NCI-H2227 (cell line): Measurements from ENCODE around the gene MMP17.
"Not testable (repeated sequence)": the region's sequence is repeated elsewhere in the genome, so short reads cannot be mapped to it uniquely, and the experiment has no call there.

Source experiments
- DNase-seq: peaks from one replicate; lab custom pipeline; 2025; ENCODE audit not compliant: unreplicated experiment; lab: John Stamatoyannopoulos, UW

Gene MMP17

GRCh38 chr12:131862994-131863710 lies 35.0 kb downstream of the MMP17 start:
- DNase-seq = no peak

- DNase-seq = peak; percentile 32
These were observed 35.7 kb downstream of the MMP17 start for GRCh38 chr12:131863711-131864396.

GRCh38 chr12:131864469-131864868 lies 36.3 kb downstream of the MMP17 start:
- no peak for DNase-seq

GRCh38 chr12:131865180-131865875 lies 37.1 kb downstream of the MMP17 start:
- no peak for DNase-seq

GRCh38 chr12:131867471-131867870 lies 39.3 kb downstream of the MMP17 start:
- DNase-seq = no peak

- no peak for DNase-seq
These were observed 39.9 kb downstream of the MMP17 start for GRCh38 chr12:131867891-131868675.

GRCh38 chr12:131869871-131870418 lies 41.8 kb downstream of the MMP17 start:
- DNase-seq = no peak

GRCh38 chr12:131871677-131872076 lies 43.5 kb downstream of the MMP17 start:
- DNase-seq = no peak

- no peak for DNase-seq
These were observed 44.2 kb downstream of the MMP17 start for GRCh38 chr12:131872154-131873051.

- no peak for DNase-seq
These were observed 45.1 kb downstream of the MMP17 start for GRCh38 chr12:131873293-131873692.

- not testable (repeated sequence) for DNase-seq
These were observed 46.8 kb downstream of the MMP17 start for GRCh38 chr12:131874972-131875371.

- not testable (repeated sequence) for DNase-seq
These were observed 49.0 kb downstream of the MMP17 start for GRCh38 chr12:131877216-131877615.

GRCh38 chr12:131878436-131878835 lies 50.2 kb downstream of the MMP17 start:
- peak; percentile 24 for DNase-seq

- DNase-seq = no peak
These were observed 54.8 kb downstream of the MMP17 start for GRCh38 chr12:131882804-131883520.

- DNase-seq = no peak
These were observed 55.3 kb downstream of the MMP17 start for GRCh38 chr12:131883521-131883900.

- DNase-seq = not testable (repeated sequence)
These were observed 56.9 kb downstream of the MMP17 start for GRCh38 chr12:131885076-131885475.

- DNase-seq = no peak
These were observed 57.4 kb downstream of the MMP17 start for GRCh38 chr12:131885543-131886057.

GRCh38 chr12:131891722-131892121 lies 63.5 kb downstream of the MMP17 start:
- DNase-seq = not testable (repeated sequence)
